ENCODE measurements around the gene THUMPD1. TPM values are rescaled to one million over a fixed set of nuclear protein-coding genes. Genes with fewer than 3 reads are reported as not detected.

THUMPD1 gene
- total and polyA plus RNA-seq, 2 experiments from 2014 or later, result 44.6 to 93.0 TPM

DNA sequence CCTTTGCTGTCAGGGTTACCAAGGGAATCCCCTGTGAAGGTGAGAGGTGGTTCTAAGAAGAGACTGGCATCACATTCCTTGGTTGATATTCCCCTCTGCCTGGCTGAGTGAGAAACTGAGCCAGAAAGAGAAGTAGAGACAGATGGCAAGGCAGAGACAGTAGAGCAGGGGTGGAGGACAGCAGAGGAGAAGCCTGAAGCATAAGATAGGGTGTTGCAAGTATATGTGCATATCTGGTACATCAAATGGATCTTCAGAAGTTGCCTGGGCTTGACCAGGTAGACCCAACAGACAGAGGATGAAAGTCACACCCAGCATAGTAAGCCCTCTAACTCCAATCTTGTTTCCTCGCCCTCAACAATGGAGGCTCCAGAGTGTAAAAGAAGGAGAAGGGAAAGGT, 7.9 kb upstream of the THUMPD1 start:
- H3K9me3 Mint-ChIP-seq, result peaks cover 23% of the 10 kb centered on the region

More for the DNA sequence above, 7.9 kb upstream of the THUMPD1 start:
- no peak overlapping the region for H2AFZ ChIP-seq
- Mint-ChIP-seq H3K27me3 (ENCODE audit: insufficient read depth, low read depth, poor library complexity) (peaks cover 1% of the 10 kb centered on the region), H3K4me1 (peaks cover 5% of the 10 kb centered on the region; the same call in 2 of the 3 replicates), H3K36me3 (ENCODE audit: low read depth) (peaks cover 7% of the 10 kb centered on the region), H3K27ac (no peak overlapping the region), H3K4me3 (no peak overlapping the region)
- TF ChIP-seq, protein P1, sequence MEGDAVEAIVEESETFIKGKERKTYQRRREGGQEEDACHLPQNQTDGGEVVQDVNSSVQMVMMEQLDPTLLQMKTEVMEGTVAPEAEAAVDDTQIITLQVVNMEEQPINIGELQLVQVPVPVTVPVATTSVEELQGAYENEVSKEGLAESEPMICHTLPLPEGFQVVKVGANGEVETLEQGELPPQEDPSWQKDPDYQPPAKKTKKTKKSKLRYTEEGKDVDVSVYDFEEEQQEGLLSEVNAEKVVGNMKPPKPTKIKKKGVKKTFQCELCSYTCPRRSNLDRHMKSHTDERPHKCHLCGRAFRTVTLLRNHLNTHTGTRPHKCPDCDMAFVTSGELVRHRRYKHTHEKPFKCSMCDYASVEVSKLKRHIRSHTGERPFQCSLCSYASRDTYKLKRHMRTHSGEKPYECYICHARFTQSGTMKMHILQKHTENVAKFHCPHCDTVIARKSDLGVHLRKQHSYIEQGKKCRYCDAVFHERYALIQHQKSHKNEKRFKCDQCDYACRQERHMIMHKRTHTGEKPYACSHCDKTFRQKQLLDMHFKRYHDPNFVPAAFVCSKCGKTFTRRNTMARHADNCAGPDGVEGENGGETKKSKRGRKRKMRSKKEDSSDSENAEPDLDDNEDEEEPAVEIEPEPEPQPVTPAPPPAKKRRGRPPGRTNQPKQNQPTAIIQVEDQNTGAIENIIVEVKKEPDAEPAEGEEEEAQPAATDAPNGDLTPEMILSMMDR (conservative IDR thresholded peaks at IDR 0.05; ENCODE audit: low read depth in 2 of 2), result no peak
- TF ChIP-seq STAT1 (IDR thresholded peaks at IDR 0.05; ENCODE audit: unreplicated experiment) (no peak), ZNF114 (CRISPR knock-in tag; IDR thresholded peaks at IDR 0.05) (no peak), JUNB (IDR thresholded peaks at IDR 0.05; ENCODE audit: unreplicated experiment) (no peak), POLR2AphosphoS5 (IDR thresholded peaks at IDR 0.05; ENCODE audit: low read depth) (no peak), EZH2phosphoT487 (IDR thresholded peaks at IDR 0.05; ENCODE audit: unreplicated experiment) (no peak), EZH2 (IDR thresholded peaks at IDR 0.05; ENCODE audit: low read depth, unreplicated experiment) (no peak), ZNF331 (CRISPR knock-in tag; IDR thresholded peaks at IDR 0.05; ENCODE audit: low read depth) (no peak), NANOG (IDR thresholded peaks at IDR 0.05; ENCODE audit: borderline replicate concordance) (no peak)
- TF ChIP-seq, protein P2, sequence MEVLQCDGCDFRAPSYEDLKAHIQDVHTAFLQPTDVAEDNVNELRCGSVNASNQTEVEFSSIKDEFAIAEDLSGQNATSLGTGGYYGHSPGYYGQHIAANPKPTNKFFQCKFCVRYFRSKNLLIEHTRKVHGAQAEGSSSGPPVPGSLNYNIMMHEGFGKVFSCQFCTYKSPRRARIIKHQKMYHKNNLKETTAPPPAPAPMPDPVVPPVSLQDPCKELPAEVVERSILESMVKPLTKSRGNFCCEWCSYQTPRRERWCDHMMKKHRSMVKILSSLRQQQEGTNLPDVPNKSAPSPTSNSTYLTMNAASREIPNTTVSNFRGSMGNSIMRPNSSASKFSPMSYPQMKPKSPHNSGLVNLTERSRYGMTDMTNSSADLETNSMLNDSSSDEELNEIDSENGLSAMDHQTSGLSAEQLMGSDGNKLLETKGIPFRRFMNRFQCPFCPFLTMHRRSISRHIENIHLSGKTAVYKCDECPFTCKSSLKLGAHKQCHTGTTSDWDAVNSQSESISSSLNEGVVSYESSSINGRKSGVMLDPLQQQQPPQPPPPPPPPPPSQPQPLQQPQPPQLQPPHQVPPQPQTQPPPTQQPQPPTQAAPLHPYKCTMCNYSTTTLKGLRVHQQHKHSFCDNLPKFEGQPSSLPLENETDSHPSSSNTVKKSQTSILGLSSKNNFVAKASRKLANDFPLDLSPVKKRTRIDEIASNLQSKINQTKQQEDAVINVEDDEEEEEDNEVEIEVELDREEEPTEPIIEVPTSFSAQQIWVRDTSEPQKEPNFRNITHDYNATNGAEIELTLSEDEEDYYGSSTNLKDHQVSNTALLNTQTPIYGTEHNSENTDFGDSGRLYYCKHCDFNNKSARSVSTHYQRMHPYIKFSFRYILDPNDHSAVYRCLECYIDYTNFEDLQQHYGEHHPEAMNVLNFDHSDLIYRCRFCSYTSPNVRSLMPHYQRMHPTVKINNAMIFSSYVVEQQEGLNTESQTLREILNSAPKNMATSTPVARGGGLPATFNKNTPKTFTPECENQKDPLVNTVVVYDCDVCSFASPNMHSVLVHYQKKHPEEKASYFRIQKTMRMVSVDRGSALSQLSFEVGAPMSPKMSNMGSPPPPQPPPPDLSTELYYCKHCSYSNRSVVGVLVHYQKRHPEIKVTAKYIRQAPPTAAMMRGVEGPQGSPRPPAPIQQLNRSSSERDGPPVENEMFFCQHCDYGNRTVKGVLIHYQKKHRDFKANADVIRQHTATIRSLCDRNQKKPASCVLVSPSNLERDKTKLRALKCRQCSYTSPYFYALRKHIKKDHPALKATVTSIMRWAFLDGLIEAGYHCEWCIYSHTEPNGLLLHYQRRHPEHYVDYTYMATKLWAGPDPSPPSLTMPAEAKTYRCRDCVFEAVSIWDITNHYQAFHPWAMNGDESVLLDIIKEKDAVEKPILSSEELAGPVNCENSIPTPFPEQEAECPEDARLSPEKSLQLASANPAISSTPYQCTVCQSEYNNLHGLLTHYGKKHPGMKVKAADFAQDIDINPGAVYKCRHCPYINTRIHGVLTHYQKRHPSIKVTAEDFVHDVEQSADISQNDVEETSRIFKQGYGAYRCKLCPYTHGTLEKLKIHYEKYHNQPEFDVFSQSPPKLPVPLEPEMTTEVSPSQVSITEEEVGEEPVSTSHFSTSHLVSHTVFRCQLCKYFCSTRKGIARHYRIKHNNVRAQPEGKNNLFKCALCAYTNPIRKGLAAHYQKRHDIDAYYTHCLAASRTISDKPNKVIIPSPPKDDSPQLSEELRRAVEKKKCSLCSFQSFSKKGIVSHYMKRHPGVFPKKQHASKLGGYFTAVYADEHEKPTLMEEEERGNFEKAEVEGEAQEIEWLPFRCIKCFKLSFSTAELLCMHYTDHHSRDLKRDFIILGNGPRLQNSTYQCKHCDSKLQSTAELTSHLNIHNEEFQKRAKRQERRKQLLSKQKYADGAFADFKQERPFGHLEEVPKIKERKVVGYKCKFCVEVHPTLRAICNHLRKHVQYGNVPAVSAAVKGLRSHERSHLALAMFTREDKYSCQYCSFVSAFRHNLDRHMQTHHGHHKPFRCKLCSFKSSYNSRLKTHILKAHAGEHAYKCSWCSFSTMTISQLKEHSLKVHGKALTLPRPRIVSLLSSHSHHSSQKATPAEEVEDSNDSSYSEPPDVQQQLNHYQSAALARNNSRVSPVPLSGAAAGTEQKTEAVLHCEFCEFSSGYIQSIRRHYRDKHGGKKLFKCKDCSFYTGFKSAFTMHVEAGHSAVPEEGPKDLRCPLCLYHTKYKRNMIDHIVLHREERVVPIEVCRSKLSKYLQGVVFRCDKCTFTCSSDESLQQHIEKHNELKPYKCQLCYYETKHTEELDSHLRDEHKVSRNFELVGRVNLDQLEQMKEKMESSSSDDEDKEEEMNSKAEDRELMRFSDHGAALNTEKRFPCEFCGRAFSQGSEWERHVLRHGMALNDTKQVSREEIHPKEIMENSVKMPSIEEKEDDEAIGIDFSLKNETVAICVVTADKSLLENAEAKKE (CRISPR knock-in tag; IDR thresholded peaks at IDR 0.05), result no peak
- TF ChIP-seq, protein P3, sequence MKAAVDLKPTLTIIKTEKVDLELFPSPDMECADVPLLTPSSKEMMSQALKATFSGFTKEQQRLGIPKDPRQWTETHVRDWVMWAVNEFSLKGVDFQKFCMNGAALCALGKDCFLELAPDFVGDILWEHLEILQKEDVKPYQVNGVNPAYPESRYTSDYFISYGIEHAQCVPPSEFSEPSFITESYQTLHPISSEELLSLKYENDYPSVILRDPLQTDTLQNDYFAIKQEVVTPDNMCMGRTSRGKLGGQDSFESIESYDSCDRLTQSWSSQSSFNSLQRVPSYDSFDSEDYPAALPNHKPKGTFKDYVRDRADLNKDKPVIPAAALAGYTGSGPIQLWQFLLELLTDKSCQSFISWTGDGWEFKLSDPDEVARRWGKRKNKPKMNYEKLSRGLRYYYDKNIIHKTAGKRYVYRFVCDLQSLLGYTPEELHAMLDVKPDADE (IDR thresholded peaks at IDR 0.05), result no peak
- no peaks in the 10 kb centered on the region for H3K9me2 ChIP-seq (ENCODE audit: insufficient read depth)
- H3F3A ChIP-seq (replicated peaks; ENCODE audit: low read depth), result no peaks in the 10 kb centered on the region
- no peak for DNase-seq (ENCODE audit: low spot score)
- no peaks in the 10 kb centered on the region for H4K20me1 ChIP-seq (replicated peaks; ENCODE audit: insufficient read depth)
- no peak overlapping the region for H3K4me3 ChIP-seq
- no peak overlapping the region for H3K4me2 ChIP-seq
- H3K27me3 ChIP-seq (ENCODE audit: insufficient read depth), result no peaks in the 10 kb centered on the region
- no peaks in the 10 kb centered on the region for H3K79me2 ChIP-seq (replicated peaks; ENCODE audit: insufficient read depth)
- no peak for ATAC-seq
- no peaks in the 10 kb centered on the region for H3K36me3 ChIP-seq (ENCODE audit: insufficient read depth)
- no peak overlapping the region for H3K27ac ChIP-seq (ENCODE audit: low read depth)
- H3K4me1 ChIP-seq (ENCODE audit: insufficient read depth), result no peaks in the 10 kb centered on the region
